A673 (cell line): ENCODE data around the gene TTC24.

Experiments
- EZH2 ChIP-seq: fragments of 200-600 bp; sonication (generic); IDR thresholded peaks from 2 replicates; pipeline ENCODE4 v1.6.1; 2017; ENCODE audit warnings: borderline replicate concordance, low read depth, mild to moderate bottlenecking, mixed read lengths, antibody characterized with exemption, low read length; ENCODE audit not compliant: poor library complexity, severe bottlenecking
- TF ChIP-seq, protein P1 (sequence below): fragments of 300-800, 200-600 bp; sonication (generic); conservative IDR thresholded peaks from 2 replicates; pipeline ENCODE4 v1.5.1; 2017; ENCODE audit warnings: low read depth, mild to moderate bottlenecking, antibody characterized with exemption, low read length, moderate library complexity, mixed read lengths

DNA sequence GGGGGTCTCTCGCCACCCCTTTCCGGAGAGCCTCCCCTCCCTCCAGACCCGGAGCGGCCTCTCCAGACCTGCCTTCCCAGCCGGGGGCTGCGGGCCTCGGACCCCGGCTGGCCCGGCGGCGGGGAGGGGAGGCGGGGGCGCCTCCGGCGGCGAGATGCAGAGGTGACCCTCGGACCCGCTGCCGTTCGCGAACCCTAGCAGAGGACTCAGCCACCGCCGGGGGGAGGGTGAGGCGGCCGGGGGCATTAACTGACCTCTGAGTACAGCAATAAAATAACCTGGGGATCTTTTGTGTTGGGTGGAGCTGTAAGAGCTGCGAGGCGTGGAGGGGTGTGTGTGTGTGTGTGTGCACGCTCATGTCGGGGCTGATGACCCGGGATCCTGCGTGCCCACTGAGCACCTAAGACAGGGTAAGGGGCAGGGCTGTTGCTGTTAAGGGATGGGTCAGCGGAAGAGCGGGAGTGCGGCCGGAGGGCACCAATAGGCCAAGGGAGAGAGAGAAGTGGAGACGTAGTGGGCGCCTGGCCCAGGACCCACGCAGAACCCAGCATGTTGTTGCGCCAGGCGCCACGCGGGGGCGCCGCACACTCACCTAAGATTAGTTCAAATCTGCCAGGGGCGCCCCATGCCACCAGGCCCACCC lies 46.0 kb downstream of the TTC24 start:
- peak; percentile 92 for TF ChIP-seq EZH2
- TF ChIP-seq, protein P1, sequence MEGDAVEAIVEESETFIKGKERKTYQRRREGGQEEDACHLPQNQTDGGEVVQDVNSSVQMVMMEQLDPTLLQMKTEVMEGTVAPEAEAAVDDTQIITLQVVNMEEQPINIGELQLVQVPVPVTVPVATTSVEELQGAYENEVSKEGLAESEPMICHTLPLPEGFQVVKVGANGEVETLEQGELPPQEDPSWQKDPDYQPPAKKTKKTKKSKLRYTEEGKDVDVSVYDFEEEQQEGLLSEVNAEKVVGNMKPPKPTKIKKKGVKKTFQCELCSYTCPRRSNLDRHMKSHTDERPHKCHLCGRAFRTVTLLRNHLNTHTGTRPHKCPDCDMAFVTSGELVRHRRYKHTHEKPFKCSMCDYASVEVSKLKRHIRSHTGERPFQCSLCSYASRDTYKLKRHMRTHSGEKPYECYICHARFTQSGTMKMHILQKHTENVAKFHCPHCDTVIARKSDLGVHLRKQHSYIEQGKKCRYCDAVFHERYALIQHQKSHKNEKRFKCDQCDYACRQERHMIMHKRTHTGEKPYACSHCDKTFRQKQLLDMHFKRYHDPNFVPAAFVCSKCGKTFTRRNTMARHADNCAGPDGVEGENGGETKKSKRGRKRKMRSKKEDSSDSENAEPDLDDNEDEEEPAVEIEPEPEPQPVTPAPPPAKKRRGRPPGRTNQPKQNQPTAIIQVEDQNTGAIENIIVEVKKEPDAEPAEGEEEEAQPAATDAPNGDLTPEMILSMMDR = peak; percentile 90
